HepG2 (cell line): ENCODE data around the gene CHRM5. TPM values are rescaled to one million over a fixed set of nuclear protein-coding genes. Genes with fewer than 3 reads are reported as not detected.

ENCODE experiments used
- ATAC-seq: fragments of 200-7000 bp; cut with Tn5 transposase; 3 replicates; pipeline ENCODE4 v1.9.1; 2020; ENCODE audit warnings: mild to moderate bottlenecking, moderate library complexity
- BruUV-seq: library from RNA; stranded (reverse); fragments of 400-500 nt; replicated peaks from 2 replicates; lab custom pipeline; 2021; lab: Mats Ljungman, UMichigan
- CTCF ChIA-PET: fragments of 300-600 bp; formaldehyde crosslinking; extraction: SDS; loops from one replicate; lab custom pipeline; 2021; ENCODE audit warnings: low total read pairs, inconsistent platforms, low intra/inter-chr PET ratio; lab: Yijun Ruan, JAX
- POLR2A ChIA-PET: fragments of 350-600 bp; sonication (Branson Sonifier 250); formaldehyde crosslinking; loops from one replicate; lab custom pipeline; 2020; ENCODE audit warnings: antibody characterized with exemption, inconsistent platforms; lab: Yijun Ruan, JAX
- DNase-seq: peaks from one replicate; pipeline ENCODE4 v3.0.0-alpha.2; 2015; ENCODE audit warnings: low spot score
- FAIRE-seq: peaks from 3 replicates; lab custom pipeline; 2011; peaks lifted over from hg19 to GRCh38; lab: Jason Lieb, UNC
- H2AFZ ChIP-seq: one replicate; pipeline ENCODE4 v1.6.1; 2011; ENCODE audit warnings: low read length, inconsistent platforms
- H3K27ac ChIP-seq: fragments of 300-600 bp; 3 replicates; pipeline ENCODE4 v1.8.0; 2011; ENCODE audit warnings: mixed run types, mild to moderate bottlenecking, mixed read lengths, low read length, inconsistent platforms; ENCODE audit not compliant: insufficient read depth; ENCODE audit errors: extremely low read length
- H3K27me3 ChIP-seq, 2 experiments: fragments of 200-600 bp in 1 of 2; 2 replicates in 1 of 2; 3 replicates in 1 of 2; pipeline versions ENCODE4 v1.6.0 to v1.8.0; 2011; ENCODE audit warnings: low read length in 2 of 2, mild to moderate bottlenecking in 2 of 2, moderate library complexity in 2 of 2, inconsistent platforms in 1 of 2; ENCODE audit not compliant: insufficient read depth in 2 of 2, control insufficient read depth in 1 of 2
- H3K36me3 ChIP-seq, 2 experiments: fragments of 200-600 bp in 1 of 2; replicated peaks in 1 of 2; 2 replicates in 1 of 2; 3 replicates in 1 of 2; pipeline versions ENCODE4 v1.5.1 to v1.8.0; 2011; ENCODE audit warnings: low read length in 2 of 2, inconsistent platforms in 1 of 2; ENCODE audit not compliant: insufficient read depth in 2 of 2, control insufficient read depth in 1 of 2
- H3K4me1 ChIP-seq: 2 replicates; pipeline ENCODE4 v1.5.1; 2012; ENCODE audit warnings: low read length, inconsistent platforms; ENCODE audit not compliant: insufficient read depth
- H3K4me2 ChIP-seq: 2 replicates; pipeline ENCODE4 v1.6.0; 2011; ENCODE audit warnings: low read depth, low read length, inconsistent platforms
- H3K4me3 ChIP-seq, 3 experiments: fragments of 200-600 bp in 1 of 3; sonication (generic), shearing (Covaris generic) in 1 of 3; replicated peaks in 1 of 3; 2 replicates each; pipeline ENCODE4 v1.5.1; 2011 to 2016; ENCODE audit warnings: low read length in 3 of 3, inconsistent platforms in 2 of 3, low read depth in 2 of 3, mild to moderate bottlenecking in 2 of 3, control low read depth in 1 of 3, mixed read lengths in 1 of 3; ENCODE audit not compliant: insufficient read depth in 1 of 3
- H3K79me2 ChIP-seq: one replicate; pipeline ENCODE4 v1.6.1; 2011; ENCODE audit warnings: low read length, inconsistent platforms; ENCODE audit not compliant: insufficient read depth
- H3K9ac ChIP-seq: 2 replicates; pipeline ENCODE4 v1.6.0; 2011; ENCODE audit warnings: mild to moderate bottlenecking, low read depth, low read length, inconsistent platforms; ENCODE audit not compliant: insufficient read depth
- H3K9me3 ChIP-seq: 2 replicates; pipeline ENCODE4 v1.5.1; 2012; ENCODE audit warnings: mild to moderate bottlenecking, low read length
- H4K20me1 ChIP-seq: 2 replicates; pipeline ENCODE4 v1.6.0; 2011; ENCODE audit warnings: inconsistent platforms, mild to moderate bottlenecking, low read length, moderate library complexity; ENCODE audit not compliant: insufficient read depth
- DRAP1 ChIP-seq: IDR thresholded peaks from 2 replicates; pipeline ENCODE4 v1.6.1; 2016; ENCODE audit warnings: missing genetic modification reagents, missing compliant biosample characterization
- ELK4 ChIP-seq: sonication (generic); formaldehyde crosslinking; IDR thresholded peaks from 2 replicates; pipeline ENCODE4 v1.9.0; 2021; ENCODE audit warnings: missing genetic modification reagents, borderline replicate concordance
- RAD51 ChIP-seq: fragments of 450-650 bp; IDR thresholded peaks from 2 replicates; pipeline ENCODE4 v1.6.1; 2016; ENCODE audit warnings: borderline replicate concordance
- TAF1 ChIP-seq: sonication (generic); formaldehyde crosslinking; IDR thresholded peaks from 2 replicates; pipeline ENCODE4 v1.4.0; 2020; ENCODE audit warnings: missing genetic modification reagents
- ZMAT3 ChIP-seq: sonication (generic); formaldehyde crosslinking; conservative IDR thresholded peaks from 2 replicates; pipeline ENCODE4 v1.7.0; 2021; ENCODE audit warnings: missing genetic modification reagents
- ZNF138 ChIP-seq: sonication (generic); formaldehyde crosslinking; IDR thresholded peaks from 2 replicates; pipeline ENCODE4 v1.5.0; 2020; ENCODE audit warnings: mild to moderate bottlenecking, low read depth, missing genetic modification reagents
- ZNF225 ChIP-seq: sonication (generic); formaldehyde crosslinking; IDR thresholded peaks from 2 replicates; pipeline ENCODE4 v1.4.0; 2020; ENCODE audit warnings: mild to moderate bottlenecking, missing genetic modification reagents
- ZNF619 ChIP-seq: sonication (generic); formaldehyde crosslinking; IDR thresholded peaks from 2 replicates; pipeline ENCODE4 v1.4.0; 2020; ENCODE audit warnings: mild to moderate bottlenecking, missing genetic modification reagents
- WGBS: methylation state at CpG from one replicate; pipeline ENCODE4 v1.1.6; 2017; ENCODE audit warnings: low lambda C conversion rate; 5-methylcytosine and 5-hydroxymethylcytosine counted together
- in situ Hi-C: cut with HindIII; loops from 2 replicates; pipeline ENCODE4 v1.10.0; 2017; ENCODE audit warnings: low pct_unique_long_range_greater_than_20kb; ENCODE audit not compliant: extremely low pct_ligation_motif_present
- intact Hi-C: fragments of 100-400 bp; cut with micrococcal nuclease; formaldehyde crosslinking; loops from one replicate; pipeline ENCODE4 v1.10.0; 2022; ENCODE audit not compliant: unreplicated experiment
- polyA plus RNA-seq, 8 experiments: library from polyadenylated mRNA; depleted of rRNA in 3 of 8; stranded (reverse) in 7 of 8; unstranded in 1 of 8; fragments of >200 nt; fragmentation: Illumina TruSeq in 4 of 8; extraction: Trizol in 4 of 8; gene quantifications; 2 replicates each; pipeline versions ENCODE4 v1.2.1 to v1.2.3, GENCODE V29; 2011 to 2016; ENCODE audit warnings: low read depth in 4 of 8, missing spikeins in 1 of 8, mixed read lengths in 1 of 8; ENCODE audit not compliant: insufficient read depth in 1 of 8
- total RNA-seq, 5 experiments: library from RNA; depleted of rRNA; stranded (reverse); fragments of >200 nt; fragmentation: Illumina TruSeq; extraction: Trizol; gene quantifications; 2 replicates each; pipeline ENCODE4 v1.2.3, GENCODE V29; 2016; ENCODE audit warnings: low read depth in 1 of 5

Gene CHRM5
- total and polyA plus RNA-seq, 2 of the 13 experiments (the other 11 are each of a cell fraction or from before 2014, with no cell fraction given): not detected

DNA sequence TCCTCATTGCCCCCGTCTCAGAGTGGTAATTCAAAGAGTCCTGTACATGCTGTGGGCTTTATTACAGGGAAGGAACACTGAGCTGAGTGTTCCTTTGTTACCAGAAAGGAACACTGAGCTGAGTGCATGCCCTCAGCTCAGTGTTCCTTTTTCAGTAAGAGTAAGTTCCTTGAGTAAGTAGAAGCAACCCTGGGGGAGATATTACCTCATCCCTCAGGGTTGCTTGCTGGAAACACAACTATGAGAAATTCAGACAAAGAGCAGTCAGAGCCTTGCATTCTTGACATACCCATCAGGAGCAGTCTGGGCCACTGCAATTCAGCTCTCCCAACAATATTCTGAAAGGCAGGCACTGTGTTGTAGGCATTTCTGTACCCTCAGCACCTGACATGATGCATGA lies 17.0 kb downstream of the CHRM5 start:
- ChIA-PET CTCF (no interaction called here), POLR2A (no interaction called here)
- Histone ChIP-seq H3K27me3 (no peaks in the 10 kb centered on the region), H3K79me2 (no peaks in the 10 kb centered on the region), H2AFZ (no peak overlapping the region), H3K4me3 (no peak overlapping the region), H3K27ac (no peak overlapping the region), H4K20me1 (no peaks in the 10 kb centered on the region), H3K4me2 (no peak overlapping the region), H3K4me1 (peaks cover 29% of the 10 kb centered on the region), H3K36me3 (no peaks in the 10 kb centered on the region), H3K9ac (no peak overlapping the region), H3K9me3 (no peaks in the 10 kb centered on the region)
- intact Hi-C loops (no loop called here), in situ Hi-C loops (loop anchor here (25.0 kb wide), 1 partner anchor 748 kb away; no protein-coding TSS in a partner anchor)
- WGBS: 91% methylated on average over 1 of the region's 1 CpG
- BruUV-seq: no TSS peak
- FAIRE-seq: no peak
- ATAC-seq: no peak; the same call in 2 of the 3 replicates
- no peak for TF ChIP-seq ZMAT3 (CRISPR knock-in tag)
- TF ChIP-seq ELK4 (CRISPR knock-in tag): no peak
- TF ChIP-seq TAF1 (CRISPR knock-in tag): no peak
- DNase-seq: no peak

GRCh38 chr15:33985751-33986150 lies 17.5 kb downstream of the CHRM5 start:
- H3K36me3 ChIP-seq: no peaks in the 10 kb centered on the region
- no peak for DNase-seq
- ChIA-PET POLR2A (no interaction called here), CTCF (no interaction called here)
- no peak overlapping the region for H3K27ac ChIP-seq
- ATAC-seq: no peak
- H3K4me3 ChIP-seq: no peak overlapping the region
- no TSS peak for BruUV-seq
- no peaks in the 10 kb centered on the region for H3K27me3 ChIP-seq
- TF ChIP-seq ZNF619 (CRISPR knock-in tag): no peak
- TF ChIP-seq DRAP1: no peak
- TF ChIP-seq RAD51: no peak
- TF ChIP-seq ZNF138 (CRISPR knock-in tag): no peak
- no peak for TF ChIP-seq ZNF225 (CRISPR knock-in tag)
- no peak overlapping the region for H3K4me2 ChIP-seq
- no peak overlapping the region for H2AFZ ChIP-seq
- 65% methylated on average over 3 of the region's 3 CpGs for WGBS
- no peaks in the 10 kb centered on the region for H4K20me1 ChIP-seq
- no peaks in the 10 kb centered on the region for H3K79me2 ChIP-seq
- H3K9ac ChIP-seq: no peak overlapping the region
- H3K4me1 ChIP-seq: peaks cover 29% of the 10 kb centered on the region
- H3K9me3 ChIP-seq: no peaks in the 10 kb centered on the region
- FAIRE-seq: no peak
- in situ Hi-C loops: loop anchor here (25.0 kb wide), 1 partner anchor 748 kb away; no protein-coding TSS in a partner anchor
- intact Hi-C loops: no loop called here
